ENCODE data around the gene LARGE1.

- TF ChIP-seq MAFK (IDR thresholded peaks at IDR 0.05; ENCODE audit: low read depth, low read length): no peak
- TF ChIP-seq, protein P1, sequence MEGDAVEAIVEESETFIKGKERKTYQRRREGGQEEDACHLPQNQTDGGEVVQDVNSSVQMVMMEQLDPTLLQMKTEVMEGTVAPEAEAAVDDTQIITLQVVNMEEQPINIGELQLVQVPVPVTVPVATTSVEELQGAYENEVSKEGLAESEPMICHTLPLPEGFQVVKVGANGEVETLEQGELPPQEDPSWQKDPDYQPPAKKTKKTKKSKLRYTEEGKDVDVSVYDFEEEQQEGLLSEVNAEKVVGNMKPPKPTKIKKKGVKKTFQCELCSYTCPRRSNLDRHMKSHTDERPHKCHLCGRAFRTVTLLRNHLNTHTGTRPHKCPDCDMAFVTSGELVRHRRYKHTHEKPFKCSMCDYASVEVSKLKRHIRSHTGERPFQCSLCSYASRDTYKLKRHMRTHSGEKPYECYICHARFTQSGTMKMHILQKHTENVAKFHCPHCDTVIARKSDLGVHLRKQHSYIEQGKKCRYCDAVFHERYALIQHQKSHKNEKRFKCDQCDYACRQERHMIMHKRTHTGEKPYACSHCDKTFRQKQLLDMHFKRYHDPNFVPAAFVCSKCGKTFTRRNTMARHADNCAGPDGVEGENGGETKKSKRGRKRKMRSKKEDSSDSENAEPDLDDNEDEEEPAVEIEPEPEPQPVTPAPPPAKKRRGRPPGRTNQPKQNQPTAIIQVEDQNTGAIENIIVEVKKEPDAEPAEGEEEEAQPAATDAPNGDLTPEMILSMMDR (conservative IDR thresholded peaks at IDR 0.05; ENCODE audit: low read depth, low read length): no peak
- no peak for TF ChIP-seq RAD21 (IDR thresholded peaks at IDR 0.05; ENCODE audit: low read length)
- no peak for TF ChIP-seq RFX5 (IDR thresholded peaks at IDR 0.05; ENCODE audit: low read depth, low read length)
- TF ChIP-seq CEBPB (IDR thresholded peaks at IDR 0.05; ENCODE audit: low read depth, low read length): no peak
Measured at GRCh38 chr22:33851240-33851639, 69.0 kb downstream of the LARGE1 start.

All from IMR-90 (cell line).